K562 (cell line): Measurements from ENCODE around the gene ETS2. TPM values are rescaled to one million over a fixed set of nuclear protein-coding genes. Genes with fewer than 3 reads are reported as not detected.

ENCODE experiments used
- CBFB ChIP-seq: sonication (generic); formaldehyde crosslinking; IDR thresholded peaks from 2 replicates; pipeline ENCODE4 v1.4.0; 2020; ENCODE audit warnings: mild to moderate bottlenecking, missing genetic modification reagents
- CBX5 ChIP-seq: IDR thresholded peaks from 2 replicates; pipeline ENCODE4 v1.6.1; 2014; ENCODE audit warnings: low read depth, borderline replicate concordance
- E2F3 ChIP-seq: fragments of 250-450 bp; sonication (Bioruptor Pico); IDR thresholded peaks from 2 replicates; pipeline ENCODE4 v1.4.0; 2020; ENCODE audit warnings: mild to moderate bottlenecking
- ELF2 ChIP-seq: fragments of 250-450 bp; sonication (Bioruptor Pico); IDR thresholded peaks from 2 replicates; pipeline ENCODE4 v1.5.0; 2021; ENCODE audit warnings: mild to moderate bottlenecking
- EP400 ChIP-seq: fragments of 450-650 bp; IDR thresholded peaks from 2 replicates; pipeline ENCODE4 v1.6.1; 2017; ENCODE audit warnings: antibody characterized with exemption, mild to moderate bottlenecking, moderate library complexity
- ERF ChIP-seq: fragments of 450-650 bp; formaldehyde crosslinking; IDR thresholded peaks from 2 replicates; pipeline ENCODE4 v1.4.0; 2020; ENCODE audit warnings: mild to moderate bottlenecking, mixed read lengths
- EZH2 ChIP-seq: IDR thresholded peaks from 2 replicates; pipeline ENCODE4 v1.6.1; 2012; ENCODE audit warnings: low read depth, mild to moderate bottlenecking, inconsistent platforms, low read length, borderline replicate concordance
- KAT8 ChIP-seq: fragments of 450-650 bp; IDR thresholded peaks from 2 replicates; pipeline ENCODE4 v1.6.1; 2016; ENCODE audit warnings: low read depth, mild to moderate bottlenecking
- MEIS2 ChIP-seq: fragments of 450-650 bp; IDR thresholded peaks from 2 replicates; pipeline ENCODE4 v1.6.1; 2014; ENCODE audit warnings: mild to moderate bottlenecking; ENCODE audit not compliant: partially characterized antibody
- NFIC ChIP-seq: fragments of 450-650 bp; IDR thresholded peaks from 2 replicates; pipeline ENCODE4 v1.6.1; 2017; ENCODE audit warnings: mild to moderate bottlenecking, inconsistent platforms
- NFYB ChIP-seq: IDR thresholded peaks from 2 replicates; pipeline ENCODE4 v1.6.1; 2011; ENCODE audit warnings: mild to moderate bottlenecking, moderate library complexity; ENCODE audit not compliant: insufficient read length; ENCODE audit errors: extremely low read depth
- NR2C2 ChIP-seq, 2 experiments: fragments of 200-800 bp in 1 of 2; sonication (Bioruptor generic) in 1 of 2; sonication (generic) in 1 of 2; formaldehyde crosslinking in 1 of 2; IDR thresholded peaks; 2 replicates each; pipeline versions ENCODE4 v1.6.1 to v1.8.0; 2016 to 2022; ENCODE audit warnings: mild to moderate bottlenecking in 1 of 2, missing compliant biosample characterization in 1 of 2, missing genetic modification characterization in 1 of 2, missing genetic modification reagents in 1 of 2
- PHF8 ChIP-seq: fragments of 200-600 bp; sonication (generic); IDR thresholded peaks from 2 replicates; pipeline ENCODE4 v1.6.1; 2012; ENCODE audit warnings: mixed run types, mild to moderate bottlenecking, inconsistent platforms, low read length, moderate library complexity, borderline replicate concordance
- RB1 ChIP-seq: fragments of 450-650 bp; IDR thresholded peaks from 2 replicates; pipeline ENCODE4 v1.6.1; 2017; ENCODE audit warnings: low read depth, mild to moderate bottlenecking
- TSC22D4 ChIP-seq: fragments of 450-650 bp; IDR thresholded peaks from 2 replicates; pipeline ENCODE4 v1.6.1; 2016; ENCODE audit warnings: missing genetic modification characterization, missing biosample characterization, control low read depth
- ZFP36 ChIP-seq: fragments of 150-350 bp; IDR thresholded peaks from 2 replicates; pipeline ENCODE4 v1.6.1; 2018; ENCODE audit warnings: low read length, low read depth; ENCODE audit not compliant: partially characterized antibody
- ZNF217 ChIP-seq: sonication (generic); formaldehyde crosslinking; IDR thresholded peaks from 2 replicates; pipeline ENCODE4 v1.8.0; 2022; ENCODE audit warnings: mild to moderate bottlenecking, missing genetic modification reagents
- ZNF263 ChIP-seq: sonication (generic); formaldehyde crosslinking; IDR thresholded peaks from 2 replicates; pipeline ENCODE4 v1.8.0; 2022; ENCODE audit warnings: mild to moderate bottlenecking, missing genetic modification reagents, borderline replicate concordance
- polyA plus RNA-seq, 8 experiments: library from polyadenylated mRNA; depleted of rRNA in 4 of 8; stranded (reverse) in 5 of 8; unstranded in 3 of 8; fragments of >200 nt; fragmentation: Nextera tagmentation in 2 of 8; fragmentation: Illumina TruSeq in 1 of 8; extraction: Ambion mirVana in 2 of 8; extraction: Trizol in 1 of 8; gene quantifications; 2 replicates each; pipeline versions ENCODE4 v1.2.1 to v1.2.3, GENCODE V29; 2011 to 2014; ENCODE audit warnings: inconsistent platforms in 1 of 8, missing spikeins in 1 of 8
- total RNA-seq, 7 experiments: library from RNA; depleted of rRNA in 6 of 7; stranded (reverse); fragments of >200 nt in 6 of 7; fragmentation: Illumina TruSeq in 2 of 7; extraction: Trizol in 2 of 7; gene quantifications; 2 replicates each; pipeline versions ENCODE4 v1.2.1 to v1.2.3, GENCODE V29; 2011 to 2021; ENCODE audit warnings: low replicate concordance in 1 of 7
- TF ChIP-seq, protein P1 (sequence below): IDR thresholded peaks from 2 replicates; pipeline ENCODE4 v1.6.1; 2014; ENCODE audit warnings: antibody characterized with exemption
- TF ChIP-seq, protein P2 (sequence below): fragments of 450-650 bp; IDR thresholded peaks from 2 replicates; pipeline ENCODE4 v1.6.1; 2017; ENCODE audit warnings: antibody characterized with exemption
- TF ChIP-seq, protein P3 (sequence below), 2 experiments: fragments of 450-650 bp; conservative IDR thresholded peaks; 2 replicates each; pipeline ENCODE4 v1.6.1; 2017; ENCODE audit warnings: mild to moderate bottlenecking in 2 of 2, moderate library complexity in 2 of 2
- TF ChIP-seq, protein P4 (sequence below): fragments of 200-800 bp; sonication (Bioruptor generic); IDR thresholded peaks from 2 replicates; pipeline ENCODE4 v1.6.1; 2017; ENCODE audit warnings: missing genetic modification characterization, missing compliant biosample characterization

ETS2 gene
- total and polyA plus RNA-seq, 9 of the 15 experiments (the other 6 are each of a cell fraction or from before 2014, with no cell fraction given), result 1.7 to 24.4 (median 12.2) TPM

DNA sequence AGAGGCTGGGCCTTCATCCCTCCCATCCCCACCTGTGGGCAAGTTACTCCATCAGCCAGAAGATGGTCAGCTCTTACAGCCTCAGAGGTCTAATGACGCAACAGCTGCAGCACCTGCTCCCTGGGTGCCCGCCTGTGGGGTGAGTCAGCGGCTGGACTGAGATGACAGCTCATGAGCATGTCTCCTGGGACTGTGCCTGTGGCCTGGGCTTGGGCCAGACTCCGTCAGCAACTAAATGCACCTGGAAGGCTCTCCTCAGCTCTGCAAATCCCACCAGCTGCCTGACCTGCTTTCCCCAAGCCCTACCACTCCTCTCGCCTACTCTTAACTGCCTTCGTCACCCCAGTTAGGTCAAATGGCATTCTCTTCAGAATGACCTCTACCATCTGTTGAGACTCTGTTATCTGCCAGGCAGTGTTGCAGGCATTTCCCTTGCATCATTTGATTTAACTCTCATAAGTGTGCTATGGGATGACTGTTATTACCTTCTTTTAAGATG is 47.7 kb downstream of the ETS2 start (continued):
- TF ChIP-seq NFIC (peak; percentile 49), E2F3 (CRISPR knock-in tag) (no peak), PHF8 (no peak), TSC22D4 (tag) (no peak), ZNF263 (no peak), EZH2 (no peak), MEIS2 (peak; percentile 51), ZFP36 (peak; percentile 3), ERF (CRISPR knock-in tag) (no peak), NFYB (no peak), CBX5 (no peak), ZNF217 (CRISPR knock-in tag) (no peak), RB1 (no peak), KAT8 (no peak), ELF2 (CRISPR knock-in tag) (no peak), NR2C2 (CRISPR knock-in tag; IDR thresholded peaks at IDR 0.05) (no peak), NR2C2 (tag; IDR thresholded peaks at IDR 0.05) (no peak), CBFB (CRISPR knock-in tag) (no peak), EP400 (peak; percentile 43)
- TF ChIP-seq, protein P1, sequence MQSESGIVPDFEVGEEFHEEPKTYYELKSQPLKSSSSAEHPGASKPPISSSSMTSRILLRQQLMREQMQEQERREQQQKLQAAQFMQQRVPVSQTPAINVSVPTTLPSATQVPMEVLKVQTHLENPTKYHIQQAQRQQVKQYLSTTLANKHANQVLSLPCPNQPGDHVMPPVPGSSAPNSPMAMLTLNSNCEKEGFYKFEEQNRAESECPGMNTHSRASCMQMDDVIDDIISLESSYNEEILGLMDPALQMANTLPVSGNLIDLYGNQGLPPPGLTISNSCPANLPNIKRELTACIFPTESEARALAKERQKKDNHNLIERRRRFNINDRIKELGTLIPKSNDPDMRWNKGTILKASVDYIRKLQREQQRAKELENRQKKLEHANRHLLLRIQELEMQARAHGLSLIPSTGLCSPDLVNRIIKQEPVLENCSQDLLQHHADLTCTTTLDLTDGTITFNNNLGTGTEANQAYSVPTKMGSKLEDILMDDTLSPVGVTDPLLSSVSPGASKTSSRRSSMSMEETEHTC, result no peak
- TF ChIP-seq, protein P2, sequence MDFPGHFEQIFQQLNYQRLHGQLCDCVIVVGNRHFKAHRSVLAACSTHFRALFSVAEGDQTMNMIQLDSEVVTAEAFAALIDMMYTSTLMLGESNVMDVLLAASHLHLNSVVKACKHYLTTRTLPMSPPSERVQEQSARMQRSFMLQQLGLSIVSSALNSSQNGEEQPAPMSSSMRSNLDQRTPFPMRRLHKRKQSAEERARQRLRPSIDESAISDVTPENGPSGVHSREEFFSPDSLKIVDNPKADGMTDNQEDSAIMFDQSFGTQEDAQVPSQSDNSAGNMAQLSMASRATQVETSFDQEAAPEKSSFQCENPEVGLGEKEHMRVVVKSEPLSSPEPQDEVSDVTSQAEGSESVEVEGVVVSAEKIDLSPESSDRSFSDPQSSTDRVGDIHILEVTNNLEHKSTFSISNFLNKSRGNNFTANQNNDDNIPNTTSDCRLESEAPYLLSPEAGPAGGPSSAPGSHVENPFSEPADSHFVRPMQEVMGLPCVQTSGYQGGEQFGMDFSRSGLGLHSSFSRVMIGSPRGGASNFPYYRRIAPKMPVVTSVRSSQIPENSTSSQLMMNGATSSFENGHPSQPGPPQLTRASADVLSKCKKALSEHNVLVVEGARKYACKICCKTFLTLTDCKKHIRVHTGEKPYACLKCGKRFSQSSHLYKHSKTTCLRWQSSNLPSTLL, result no peak
- TF ChIP-seq, protein P3, sequence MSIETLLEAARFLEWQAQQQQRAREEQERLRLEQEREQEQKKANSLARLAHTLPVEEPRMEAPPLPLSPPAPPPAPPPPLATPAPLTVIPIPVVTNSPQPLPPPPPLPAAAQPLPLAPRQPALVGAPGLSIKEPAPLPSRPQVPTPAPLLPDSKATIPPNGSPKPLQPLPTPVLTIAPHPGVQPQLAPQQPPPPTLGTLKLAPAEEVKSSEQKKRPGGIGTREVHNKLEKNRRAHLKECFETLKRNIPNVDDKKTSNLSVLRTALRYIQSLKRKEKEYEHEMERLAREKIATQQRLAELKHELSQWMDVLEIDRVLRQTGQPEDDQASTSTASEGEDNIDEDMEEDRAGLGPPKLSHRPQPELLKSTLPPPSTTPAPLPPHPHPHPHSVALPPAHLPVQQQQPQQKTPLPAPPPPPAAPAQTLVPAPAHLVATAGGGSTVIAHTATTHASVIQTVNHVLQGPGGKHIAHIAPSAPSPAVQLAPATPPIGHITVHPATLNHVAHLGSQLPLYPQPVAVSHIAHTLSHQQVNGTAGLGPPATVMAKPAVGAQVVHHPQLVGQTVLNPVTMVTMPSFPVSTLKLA (conservative IDR thresholded peaks at IDR 0.05), result no peak
- TF ChIP-seq, protein P4, sequence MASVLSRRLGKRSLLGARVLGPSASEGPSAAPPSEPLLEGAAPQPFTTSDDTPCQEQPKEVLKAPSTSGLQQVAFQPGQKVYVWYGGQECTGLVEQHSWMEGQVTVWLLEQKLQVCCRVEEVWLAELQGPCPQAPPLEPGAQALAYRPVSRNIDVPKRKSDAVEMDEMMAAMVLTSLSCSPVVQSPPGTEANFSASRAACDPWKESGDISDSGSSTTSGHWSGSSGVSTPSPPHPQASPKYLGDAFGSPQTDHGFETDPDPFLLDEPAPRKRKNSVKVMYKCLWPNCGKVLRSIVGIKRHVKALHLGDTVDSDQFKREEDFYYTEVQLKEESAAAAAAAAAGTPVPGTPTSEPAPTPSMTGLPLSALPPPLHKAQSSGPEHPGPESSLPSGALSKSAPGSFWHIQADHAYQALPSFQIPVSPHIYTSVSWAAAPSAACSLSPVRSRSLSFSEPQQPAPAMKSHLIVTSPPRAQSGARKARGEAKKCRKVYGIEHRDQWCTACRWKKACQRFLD, result 0 out of 2 replicates have a peak, but pooled peaks have one; percentile 34
